ENCODE results near the gene RELL1. TPM values are rescaled to one million over a fixed set of nuclear protein-coding genes. Genes with fewer than 3 reads are reported as not detected.

RELL1 gene
- total and polyA plus RNA-seq, 8 donors, result 1.3 to 113 (median 15.8) TPM

GRCh38 chr4:37561196-37561802, 124.9 kb downstream of the RELL1 start:
- no peak for TF ChIP-seq POLR2A (IDR thresholded peaks at IDR 0.05)
- no peak for TF ChIP-seq CTCF (IDR thresholded peaks at IDR 0.05)
- TF ChIP-seq POLR2AphosphoS5 (IDR thresholded peaks at IDR 0.05), result no peak
- TF ChIP-seq EP300 (IDR thresholded peaks at IDR 0.05), result no peak
- 58 to 73% (median 59%) methylated on average over 3 of the region's 3 CpGs for WGBS, 5 donors

More at GRCh38 chr4:37561196-37561802, 124.9 kb downstream of the RELL1 start:
- peaks cover 0 to 6% (median 2%) of the 10 kb centered on the region in 4 donors for H3K36me3 ChIP-seq
- intact Hi-C loops (cut with DNase I; ENCODE audit: low total_unique reads), result loop anchor here (10.0 kb wide), 1 partner anchor 106 kb away; a partner anchor contains a TSS
- no peaks in the 10 kb centered on the region for H3K9me3 ChIP-seq
- no peak overlapping the region for H3K4me3 ChIP-seq
- peak in 1 of 2 donors; percentile 28 for DNase-seq
- H3K27me3 ChIP-seq, result no peaks in the 10 kb centered on the region
- H3K27ac ChIP-seq, result no peak overlapping the region
- H3K4me1 ChIP-seq, result peaks cover 0 to 6% (median 0%) of the 10 kb centered on the region in 4 donors

Small RNA genes lying within 50 kb of the gene (small RNA-seq; reads per million reads assigned to genes)
- gene RF00019, result 0 reads per million in 4 donors

Other genes starting within 250 kb of the RELL1 start
- 10 to 100 TPM in 4 of 5 donors, 1 to 10 TPM in 1; 8.7 to 53.1 (median 14.0) TPM for gene PGM2, start 140.3 kb upstream of the RELL1 start, total RNA-seq
- 10 to 100 TPM in 1 of 3 donors, 1 to 10 TPM in 2; 7.4 to 16.8 (median 8.7) TPM for gene PGM2, start 140.3 kb upstream of the RELL1 start, polyA plus RNA-seq
- 100 to 1,000 TPM in 3 of 5 donors, 10 to 100 TPM in 2; 42.6 to 165 (median 108) TPM for gene TBC1D1, start 204.7 kb upstream of the RELL1 start, total RNA-seq
- 10 to 100 TPM; 18.8 to 32.7 (median 32.1) TPM for gene TBC1D1, start 204.7 kb upstream of the RELL1 start, polyA plus RNA-seq

All from stomach (tissue), 9 donors.